Cardiac fibroblast (primary cell): ENCODE data around the gene PPCDC.

Experiments used
- DNase-seq, 2 donors: peaks; one replicate each; pipeline versions ENCODE4 v3.0.0 to v3.0.0-alpha.2; 2010; ENCODE audit warnings: low read depth in 2 of 2
- H3K4me3 ChIP-seq, 2 donors: replicated peaks in 1 of 2; 1 replicate in 1 of 2; 2 replicates in 1 of 2; pipeline ENCODE4 v1.5.1; 2011; ENCODE audit warnings: low read depth in 2 of 2, low read length in 2 of 2, mild to moderate bottlenecking in 2 of 2, moderate library complexity in 1 of 2
- CTCF ChIP-seq: IDR thresholded peaks from one replicate; pipeline ENCODE4 v1.5.1; 2011; ENCODE audit warnings: low read depth, mild to moderate bottlenecking, low read length, inconsistent platforms

PPCDC gene

GRCh38 chr15:75048394-75048793 lies 25.0 kb downstream of the PPCDC start:
- no peak for DNase-seq
- H3K4me3 ChIP-seq = no peak overlapping the region
- no peak for TF ChIP-seq CTCF

DNA sequence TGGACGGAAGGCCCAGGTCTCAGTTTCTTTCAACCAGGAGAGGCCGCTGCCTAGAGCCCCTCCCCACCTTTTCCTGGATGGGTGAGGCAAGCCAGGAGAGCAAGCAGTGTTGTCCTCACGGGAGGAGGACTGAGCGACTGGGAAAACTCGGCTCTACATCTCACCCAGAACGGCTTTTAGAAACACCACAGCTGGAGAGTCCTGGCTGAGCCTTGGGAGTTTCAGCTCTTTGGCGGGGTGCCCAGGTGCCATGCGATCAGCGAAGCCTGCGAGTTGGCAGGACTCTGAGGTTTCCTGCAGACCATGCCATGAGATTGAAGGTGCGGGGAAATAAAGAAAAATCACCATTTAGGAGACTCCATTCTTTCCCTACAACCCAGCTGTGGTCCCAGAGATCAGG lies 26.0 kb downstream of the PPCDC start:
- TF ChIP-seq CTCF = no peak
- no peak overlapping the region for H3K4me3 ChIP-seq
- DNase-seq = peak in 1 of 2 donors; percentile 87

DNA sequence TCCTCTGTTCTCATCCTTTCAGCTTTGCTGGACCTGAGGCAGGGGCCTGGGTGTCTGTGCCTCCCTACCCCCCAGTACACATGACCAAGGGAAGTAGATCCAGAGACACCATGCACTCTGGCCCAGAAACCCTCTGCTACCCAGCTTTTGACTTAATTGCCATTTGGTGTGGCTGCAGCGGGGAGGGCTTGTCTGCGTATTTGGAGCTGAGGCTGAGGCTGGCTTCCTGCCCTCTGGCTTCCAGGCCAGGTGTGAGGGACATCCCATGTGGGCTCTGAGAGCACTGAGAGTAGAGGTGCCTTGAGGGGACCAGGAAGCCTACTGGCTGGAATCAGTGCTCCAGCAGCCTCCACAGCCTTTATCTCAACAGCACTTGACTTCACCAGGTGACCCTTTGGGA lies 26.9 kb downstream of the PPCDC start:
- DNase-seq = no peak
- H3K4me3 ChIP-seq = no peak overlapping the region
- no peak for TF ChIP-seq CTCF

DNA sequence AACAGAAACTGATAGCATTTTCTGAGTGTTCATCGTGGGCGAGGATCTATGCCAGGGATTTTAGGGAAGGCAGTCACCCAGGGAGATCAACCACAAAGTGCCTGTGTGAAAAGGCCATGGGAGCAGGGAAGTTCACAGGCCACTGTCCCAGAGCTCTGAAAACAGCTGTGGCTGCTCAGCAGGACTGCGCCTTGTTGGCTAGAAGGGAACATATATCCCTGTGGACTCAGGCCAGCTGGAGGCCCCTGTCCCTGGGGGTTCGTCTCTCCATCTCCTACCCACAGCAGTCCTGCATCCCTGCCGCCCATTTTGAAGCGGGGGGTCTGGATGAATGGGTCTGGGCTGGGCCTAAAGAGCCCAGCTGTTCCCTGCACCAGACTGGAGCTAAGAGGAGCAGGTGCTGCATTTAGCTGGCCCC lies 27.8 kb downstream of the PPCDC start:
- DNase-seq = no peak
- no peak for TF ChIP-seq CTCF
- no peak overlapping the region for H3K4me3 ChIP-seq

DNA sequence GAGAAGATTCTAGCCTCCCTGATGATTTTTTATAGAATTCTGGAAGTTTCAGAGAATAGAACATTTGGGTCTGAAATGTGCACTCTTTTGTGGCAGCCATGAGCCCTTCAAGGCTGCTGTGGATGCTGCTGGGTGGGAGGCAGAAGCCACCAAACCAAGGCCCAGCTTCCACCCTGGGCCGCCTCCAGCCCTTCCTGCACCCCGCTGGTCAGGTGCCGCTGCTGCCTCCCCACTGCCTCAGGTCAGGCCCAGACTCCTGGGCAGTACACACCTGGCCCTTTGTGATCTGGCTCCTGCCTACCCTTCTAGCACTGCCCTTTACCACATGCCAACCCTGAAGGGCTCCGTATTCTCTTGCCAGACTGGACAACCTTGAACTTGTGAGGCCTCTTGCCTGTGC lies 28.3 kb downstream of the PPCDC start:
- no peak for DNase-seq
- H3K4me3 ChIP-seq = no peak overlapping the region
- TF ChIP-seq CTCF = no peak

- no peak overlapping the region for H3K4me3 ChIP-seq
- TF ChIP-seq CTCF = no peak
- no peak for DNase-seq
Measured at GRCh38 chr15:75052972-75053747, 29.8 kb downstream of the PPCDC start.

GRCh38 chr15:75053748-75054125 lies 30.3 kb downstream of the PPCDC start:
- DNase-seq = no peak
- TF ChIP-seq CTCF = no peak
- H3K4me3 ChIP-seq = no peak overlapping the region
